ENCODE measurements around the gene ACLY.

Gene ACLY

DNA sequence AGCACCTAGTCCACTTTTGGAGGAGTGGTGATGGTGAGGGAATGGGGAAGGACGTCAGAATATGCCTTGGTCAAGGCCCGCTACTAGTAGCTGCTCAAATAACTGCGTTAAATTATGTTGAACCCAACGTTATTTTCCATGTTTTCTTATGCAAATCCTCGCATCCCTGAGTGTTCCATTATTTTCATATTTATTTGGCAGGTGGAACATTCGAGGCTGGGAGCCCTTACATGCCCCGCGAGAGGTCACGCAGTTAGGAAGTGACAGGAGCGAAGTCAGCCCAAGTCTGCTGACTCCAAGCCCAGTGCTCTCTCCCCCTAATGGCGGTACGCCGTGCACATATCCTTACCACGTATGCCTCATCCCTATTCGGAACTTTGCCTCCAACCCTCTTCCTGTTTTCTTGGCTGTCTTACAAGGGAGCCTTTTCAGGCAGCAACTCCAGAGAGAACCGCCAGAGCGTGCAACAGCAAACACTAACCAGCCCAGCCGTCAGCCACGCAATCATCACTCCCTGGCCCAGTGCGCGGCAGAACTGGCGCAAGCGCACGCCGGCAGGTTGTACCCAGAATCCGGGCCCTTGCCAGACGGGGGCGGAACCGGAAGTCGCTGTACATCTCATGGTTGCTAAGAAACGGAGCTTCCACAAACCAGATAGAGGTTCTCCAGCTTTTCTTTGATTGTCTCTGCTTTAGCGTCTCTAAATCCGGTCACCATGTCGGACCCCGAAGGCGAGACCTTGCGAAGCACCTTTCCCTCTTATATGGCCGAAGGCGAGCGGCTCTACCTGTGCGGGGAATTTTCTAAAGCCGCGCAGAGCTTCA, 11.5 kb upstream of the ACLY start, which contains the start of gene ODAD4 (continued):
- TF ChIP-seq, protein P1, sequence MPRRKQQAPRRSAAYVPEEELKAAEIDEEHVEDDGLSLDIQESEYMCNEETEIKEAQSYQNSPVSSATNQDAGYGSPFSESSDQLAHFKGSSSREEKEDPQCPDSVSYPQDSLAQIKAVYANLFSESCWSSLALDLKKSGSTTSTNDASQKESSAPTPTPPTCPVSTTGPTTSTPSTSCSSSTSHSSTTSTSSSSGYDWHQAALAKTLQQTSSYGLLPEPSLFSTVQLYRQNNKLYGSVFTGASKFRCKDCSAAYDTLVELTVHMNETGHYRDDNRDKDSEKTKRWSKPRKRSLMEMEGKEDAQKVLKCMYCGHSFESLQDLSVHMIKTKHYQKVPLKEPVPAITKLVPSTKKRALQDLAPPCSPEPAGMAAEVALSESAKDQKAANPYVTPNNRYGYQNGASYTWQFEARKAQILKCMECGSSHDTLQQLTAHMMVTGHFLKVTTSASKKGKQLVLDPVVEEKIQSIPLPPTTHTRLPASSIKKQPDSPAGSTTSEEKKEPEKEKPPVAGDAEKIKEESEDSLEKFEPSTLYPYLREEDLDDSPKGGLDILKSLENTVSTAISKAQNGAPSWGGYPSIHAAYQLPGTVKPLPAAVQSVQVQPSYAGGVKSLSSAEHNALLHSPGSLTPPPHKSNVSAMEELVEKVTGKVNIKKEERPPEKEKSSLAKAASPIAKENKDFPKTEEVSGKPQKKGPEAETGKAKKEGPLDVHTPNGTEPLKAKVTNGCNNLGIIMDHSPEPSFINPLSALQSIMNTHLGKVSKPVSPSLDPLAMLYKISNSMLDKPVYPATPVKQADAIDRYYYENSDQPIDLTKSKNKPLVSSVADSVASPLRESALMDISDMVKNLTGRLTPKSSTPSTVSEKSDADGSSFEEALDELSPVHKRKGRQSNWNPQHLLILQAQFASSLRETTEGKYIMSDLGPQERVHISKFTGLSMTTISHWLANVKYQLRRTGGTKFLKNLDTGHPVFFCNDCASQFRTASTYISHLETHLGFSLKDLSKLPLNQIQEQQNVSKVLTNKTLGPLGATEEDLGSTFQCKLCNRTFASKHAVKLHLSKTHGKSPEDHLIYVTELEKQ (tag by site-specific recombination; IDR thresholded peaks at IDR 0.05; ENCODE audit: borderline replicate concordance): no peak
- TF ChIP-seq SCRT1 (tag by site-specific recombination; IDR thresholded peaks at IDR 0.05; ENCODE audit: borderline replicate concordance) (no peak), ZNF221 (tag by site-specific recombination; IDR thresholded peaks at IDR 0.05; ENCODE audit: borderline replicate concordance) (no peak), ZNF157 (tag by site-specific recombination; IDR thresholded peaks at IDR 0.05) (no peak), ZNF610 (tag by site-specific recombination; IDR thresholded peaks at IDR 0.05; ENCODE audit: borderline replicate concordance) (no peak), ZNF202 (tag by site-specific recombination; IDR thresholded peaks at IDR 0.05; ENCODE audit: borderline replicate concordance) (no peak), ZNF24 (tag by site-specific recombination; IDR thresholded peaks at IDR 0.05) (peak; percentile 85), ZBTB7A (tag by site-specific recombination; IDR thresholded peaks at IDR 0.05; ENCODE audit: low read depth) (no peak), ZBTB21 (tag by site-specific recombination; IDR thresholded peaks at IDR 0.05) (no peak), KLF7 (tag by site-specific recombination; IDR thresholded peaks at IDR 0.05; ENCODE audit: borderline replicate concordance) (no peak), ZNF76 (tag by site-specific recombination; IDR thresholded peaks at IDR 0.05; ENCODE audit: borderline replicate concordance, low read depth) (no peak; the same call in 1 of the 2 replicates), FEZF1 (tag by site-specific recombination; IDR thresholded peaks at IDR 0.05) (no peak), ZNF391 (tag by site-specific recombination; IDR thresholded peaks at IDR 0.05; ENCODE audit: borderline replicate concordance, low read depth) (peak; percentile 60; the same call in 1 of the 2 replicates), ZNF292 (tag by site-specific recombination; IDR thresholded peaks at IDR 0.05; ENCODE audit: borderline replicate concordance, low read depth) (no peak), ZNF114 (tag by site-specific recombination; IDR thresholded peaks at IDR 0.05) (no peak), ZNF274 (IDR thresholded peaks at IDR 0.05; ENCODE audit: low read length) (no peak), ZNF274 (tag by site-specific recombination; IDR thresholded peaks at IDR 0.05; ENCODE audit: borderline replicate concordance) (no peak), KLF8 (tag by site-specific recombination; IDR thresholded peaks at IDR 0.05) (peak; percentile 74; the same call in 1 of the 2 replicates)
- TF ChIP-seq, protein P2, sequence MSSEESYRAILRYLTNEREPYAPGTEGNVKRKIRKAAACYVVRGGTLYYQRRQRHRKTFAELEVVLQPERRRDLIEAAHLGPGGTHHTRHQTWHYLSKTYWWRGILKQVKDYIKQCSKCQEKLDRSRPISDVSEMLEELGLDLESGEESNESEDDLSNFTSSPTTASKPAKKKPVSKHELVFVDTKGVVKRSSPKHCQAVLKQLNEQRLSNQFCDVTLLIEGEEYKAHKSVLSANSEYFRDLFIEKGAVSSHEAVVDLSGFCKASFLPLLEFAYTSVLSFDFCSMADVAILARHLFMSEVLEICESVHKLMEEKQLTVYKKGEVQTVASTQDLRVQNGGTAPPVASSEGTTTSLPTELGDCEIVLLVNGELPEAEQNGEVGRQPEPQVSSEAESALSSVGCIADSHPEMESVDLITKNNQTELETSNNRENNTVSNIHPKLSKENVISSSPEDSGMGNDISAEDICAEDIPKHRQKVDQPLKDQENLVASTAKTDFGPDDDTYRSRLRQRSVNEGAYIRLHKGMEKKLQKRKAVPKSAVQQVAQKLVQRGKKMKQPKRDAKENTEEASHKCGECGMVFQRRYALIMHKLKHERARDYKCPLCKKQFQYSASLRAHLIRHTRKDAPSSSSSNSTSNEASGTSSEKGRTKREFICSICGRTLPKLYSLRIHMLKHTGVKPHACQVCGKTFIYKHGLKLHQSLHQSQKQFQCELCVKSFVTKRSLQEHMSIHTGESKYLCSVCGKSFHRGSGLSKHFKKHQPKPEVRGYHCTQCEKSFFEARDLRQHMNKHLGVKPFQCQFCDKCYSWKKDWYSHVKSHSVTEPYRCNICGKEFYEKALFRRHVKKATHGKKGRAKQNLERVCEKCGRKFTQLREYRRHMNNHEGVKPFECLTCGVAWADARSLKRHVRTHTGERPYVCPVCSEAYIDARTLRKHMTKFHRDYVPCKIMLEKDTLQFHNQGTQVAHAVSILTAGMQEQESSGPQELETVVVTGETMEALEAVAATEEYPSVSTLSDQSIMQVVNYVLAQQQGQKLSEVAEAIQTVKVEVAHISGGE (tag by site-specific recombination; conservative IDR thresholded peaks at IDR 0.05; ENCODE audit: low read depth): peak; percentile 80
- TF ChIP-seq, protein P3, sequence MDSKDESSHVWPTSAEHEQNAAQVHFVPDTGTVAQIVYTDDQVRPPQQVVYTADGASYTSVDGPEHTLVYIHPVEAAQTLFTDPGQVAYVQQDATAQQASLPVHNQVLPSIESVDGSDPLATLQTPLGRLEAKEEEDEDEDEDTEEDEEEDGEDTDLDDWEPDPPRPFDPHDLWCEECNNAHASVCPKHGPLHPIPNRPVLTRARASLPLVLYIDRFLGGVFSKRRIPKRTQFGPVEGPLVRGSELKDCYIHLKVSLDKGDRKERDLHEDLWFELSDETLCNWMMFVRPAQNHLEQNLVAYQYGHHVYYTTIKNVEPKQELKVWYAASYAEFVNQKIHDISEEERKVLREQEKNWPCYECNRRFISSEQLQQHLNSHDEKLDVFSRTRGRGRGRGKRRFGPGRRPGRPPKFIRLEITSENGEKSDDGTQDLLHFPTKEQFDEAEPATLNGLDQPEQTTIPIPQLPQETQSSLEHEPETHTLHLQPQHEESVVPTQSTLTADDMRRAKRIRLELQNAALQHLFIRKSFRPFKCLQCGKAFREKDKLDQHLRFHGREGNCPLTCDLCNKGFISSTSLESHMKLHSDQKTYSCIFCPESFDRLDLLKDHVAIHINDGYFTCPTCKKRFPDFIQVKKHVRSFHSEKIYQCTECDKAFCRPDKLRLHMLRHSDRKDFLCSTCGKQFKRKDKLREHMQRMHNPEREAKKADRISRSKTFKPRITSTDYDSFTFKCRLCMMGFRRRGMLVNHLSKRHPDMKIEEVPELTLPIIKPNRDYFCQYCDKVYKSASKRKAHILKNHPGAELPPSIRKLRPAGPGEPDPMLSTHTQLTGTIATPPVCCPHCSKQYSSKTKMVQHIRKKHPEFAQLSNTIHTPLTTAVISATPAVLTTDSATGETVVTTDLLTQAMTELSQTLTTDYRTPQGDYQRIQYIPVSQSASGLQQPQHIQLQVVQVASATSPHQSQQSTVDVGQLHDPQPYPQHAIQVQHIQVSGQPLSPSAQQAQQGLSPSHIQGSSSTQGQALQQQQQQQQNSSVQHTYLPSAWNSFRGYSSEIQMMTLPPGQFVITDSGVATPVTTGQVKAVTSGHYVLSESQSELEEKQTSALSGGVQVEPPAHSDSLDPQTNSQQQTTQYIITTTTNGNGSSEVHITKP (tag by site-specific recombination; IDR thresholded peaks at IDR 0.05): peak; percentile 84
- TF ChIP-seq, protein P4, sequence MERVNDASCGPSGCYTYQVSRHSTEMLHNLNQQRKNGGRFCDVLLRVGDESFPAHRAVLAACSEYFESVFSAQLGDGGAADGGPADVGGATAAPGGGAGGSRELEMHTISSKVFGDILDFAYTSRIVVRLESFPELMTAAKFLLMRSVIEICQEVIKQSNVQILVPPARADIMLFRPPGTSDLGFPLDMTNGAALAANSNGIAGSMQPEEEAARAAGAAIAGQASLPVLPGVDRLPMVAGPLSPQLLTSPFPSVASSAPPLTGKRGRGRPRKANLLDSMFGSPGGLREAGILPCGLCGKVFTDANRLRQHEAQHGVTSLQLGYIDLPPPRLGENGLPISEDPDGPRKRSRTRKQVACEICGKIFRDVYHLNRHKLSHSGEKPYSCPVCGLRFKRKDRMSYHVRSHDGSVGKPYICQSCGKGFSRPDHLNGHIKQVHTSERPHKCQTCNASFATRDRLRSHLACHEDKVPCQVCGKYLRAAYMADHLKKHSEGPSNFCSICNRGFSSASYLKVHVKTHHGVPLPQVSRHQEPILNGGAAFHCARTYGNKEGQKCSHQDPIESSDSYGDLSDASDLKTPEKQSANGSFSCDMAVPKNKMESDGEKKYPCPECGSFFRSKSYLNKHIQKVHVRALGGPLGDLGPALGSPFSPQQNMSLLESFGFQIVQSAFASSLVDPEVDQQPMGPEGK (tag by site-specific recombination; IDR thresholded peaks at IDR 0.05): peak; percentile 46; the same call in 1 of the 2 replicates
- TF ChIP-seq, protein P5, sequence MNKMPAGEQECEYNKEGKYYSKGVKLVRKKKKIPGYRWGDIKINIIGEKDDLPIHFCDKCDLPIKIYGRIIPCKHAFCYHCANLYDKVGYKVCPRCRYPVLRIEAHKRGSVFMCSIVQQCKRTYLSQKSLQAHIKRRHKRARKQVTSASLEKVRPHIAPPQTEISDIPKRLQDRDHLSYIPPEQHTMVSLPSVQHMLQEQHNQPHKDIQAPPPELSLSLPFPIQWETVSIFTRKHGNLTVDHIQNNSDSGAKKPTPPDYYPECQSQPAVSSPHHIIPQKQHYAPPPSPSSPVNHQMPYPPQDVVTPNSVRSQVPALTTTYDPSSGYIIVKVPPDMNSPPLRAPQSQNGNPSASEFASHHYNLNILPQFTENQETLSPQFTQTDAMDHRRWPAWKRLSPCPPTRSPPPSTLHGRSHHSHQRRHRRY (tag by site-specific recombination; IDR thresholded peaks at IDR 0.05): no peak

Measured in HEK293 (cell line).